GM12801 (cell line): ENCODE measurements around the gene LEPROT.

ENCODE experiments used
- CTCF ChIP-seq: IDR thresholded peaks from one replicate; pipeline ENCODE4 v1.5.1; 2011; ENCODE audit warnings: control low read depth; ENCODE audit not compliant: insufficient read length; ENCODE audit errors: extremely low read depth

LEPROT gene

GRCh38 chr1:65431111-65431705 is 10.7 kb downstream of the LEPROT start:
- TF ChIP-seq CTCF, result no peak

GRCh38 chr1:65432918-65433317 is 12.4 kb downstream of the LEPROT start:
- TF ChIP-seq CTCF, result no peak

- TF ChIP-seq CTCF, result no peak
These were observed 13.8 kb downstream of the LEPROT start for GRCh38 chr1:65434255-65434654.

- no peak for TF ChIP-seq CTCF
These were observed 14.3 kb downstream of the LEPROT start for GRCh38 chr1:65434760-65435159.

- TF ChIP-seq CTCF, result no peak
These were observed 15.5 kb downstream of the LEPROT start for GRCh38 chr1:65435987-65436386.

GRCh38 chr1:65437616-65438015 is 17.1 kb downstream of the LEPROT start:
- no peak for TF ChIP-seq CTCF

GRCh38 chr1:65440322-65440900 is 19.9 kb downstream of the LEPROT start:
- TF ChIP-seq CTCF, result no peak
